T-cell (primary cell): Measurements from ENCODE around the gene COPZ2. TPM values are rescaled to one million over a fixed set of nuclear protein-coding genes. Genes with fewer than 3 reads are reported as not detected.
"Not testable (repeated sequence)": the region's sequence is repeated elsewhere in the genome, so short reads cannot be mapped to it uniquely, and the experiment has no call there.

Experiments used
- ATAC-seq, 4 experiments: fragments of 200-7000 bp in 3 of 4; fragments of 150-1000 bp in 1 of 4; cut with Tn5 transposase; replicated peaks in 1 of 4; 1 replicate in 3 of 4; 2 replicates in 1 of 4; pipeline ENCODE4 v1.10.0; 2021; ENCODE audit warnings: moderate library complexity in 3 of 4, mild to moderate bottlenecking in 2 of 4, moderate number of reproducible peaks in 1 of 4
- CTCF ChIA-PET, 2 donors: fragments of 300-600 bp; sonication (Branson Sonifier 250); formaldehyde crosslinking; loops; one replicate each; lab custom pipeline; 2022; ENCODE audit warnings: antibody characterized with exemption in 2 of 2; lab: Charles Lee
- POLR2A ChIA-PET, 2 donors: fragments of 300-600 bp; sonication (Branson Sonifier 250); formaldehyde crosslinking; loops; one replicate each; lab custom pipeline; 2022; ENCODE audit warnings: antibody characterized with exemption in 2 of 2; lab: Charles Lee
- DNase-seq, 35 experiments: peaks; one replicate each; pipeline versions ENCODE4 v3.0.0 to v3.0.0-alpha.2; 2013 to 2023
- H3K27ac ChIP-seq: one replicate; pipeline ENCODE4 v1.5.1; 2013; ENCODE audit warnings: low read length
- H3K27me3 ChIP-seq, 2 experiments: replicated peaks in 1 of 2; 1 replicate in 1 of 2; 2 replicates in 1 of 2; pipeline versions ENCODE4 v1.6.1 to v1.7.0; 2013; ENCODE audit warnings: low read length in 1 of 2, mixed read lengths in 1 of 2; ENCODE audit not compliant: control insufficient read depth in 2 of 2, insufficient read depth in 2 of 2; ENCODE audit errors: extremely low read depth in 1 of 2
- H3K36me3 ChIP-seq, 2 donors: 1 replicate in 1 of 2; 2 replicates in 1 of 2; pipeline versions ENCODE4 v1.6.1 to v1.7.0; 2013; ENCODE audit warnings: low read length in 1 of 2; ENCODE audit not compliant: control insufficient read depth in 2 of 2, insufficient read depth in 1 of 2; ENCODE audit errors: extremely low read depth in 1 of 2
- H3K4me1 ChIP-seq, 2 experiments: 1 replicate in 1 of 2; 2 replicates in 1 of 2; pipeline versions ENCODE4 v1.6.1 to v1.7.0; 2013; ENCODE audit warnings: low read length in 2 of 2, mixed read lengths in 1 of 2; ENCODE audit not compliant: insufficient read depth in 2 of 2, control insufficient read depth in 1 of 2; ENCODE audit errors: extremely low read depth in 1 of 2
- H3K4me3 ChIP-seq, 2 donors: 1 replicate in 1 of 2; 2 replicates in 1 of 2; pipeline versions ENCODE4 v1.5.1 to v1.7.0; 2013; ENCODE audit warnings: mild to moderate bottlenecking in 2 of 2, low read length in 1 of 2, moderate library complexity in 1 of 2; ENCODE audit not compliant: control insufficient read depth in 1 of 2; ENCODE audit errors: extremely low read depth in 1 of 2
- H3K9me3 ChIP-seq: 2 replicates; pipeline ENCODE4 v1.7.0; 2013
- H3K27ac Mint-ChIP-seq, 2 donors: one replicate each; pipeline ENCODE4 v1.8.0; 2020 to 2021; ENCODE audit warnings: mild to moderate bottlenecking in 2 of 2, mixed read lengths in 2 of 2
- H3K27me3 Mint-ChIP-seq, 2 donors: one replicate each; pipeline ENCODE4 v1.8.0; 2021 to 2022; ENCODE audit warnings: mixed read lengths in 2 of 2
- H3K36me3 Mint-ChIP-seq: one replicate; pipeline ENCODE4 v1.8.0; 2021; ENCODE audit warnings: mixed read lengths
- H3K4me1 Mint-ChIP-seq, 3 donors: one replicate each; pipeline ENCODE4 v1.8.0; 2020 to 2022; ENCODE audit warnings: mixed read lengths in 3 of 3, mild to moderate bottlenecking in 1 of 3
- H3K4me3 Mint-ChIP-seq, 3 donors: one replicate each; pipeline ENCODE4 v1.8.0; 2020 to 2022; ENCODE audit warnings: mild to moderate bottlenecking in 3 of 3, mixed read lengths in 3 of 3, moderate library complexity in 3 of 3
- H3K9me3 Mint-ChIP-seq, 3 donors: one replicate each; pipeline ENCODE4 v1.8.0; 2020 to 2022; ENCODE audit warnings: mixed read lengths in 3 of 3
- WGBS: methylation state at CpG from one replicate; pipeline ENCODE4 v1.1.5; 2013; ENCODE audit warnings: missing lambda C conversion rate; ENCODE audit not compliant: insufficient coverage; 5-methylcytosine and 5-hydroxymethylcytosine counted together
- total RNA-seq, 35 experiments: library from RNA in 6 of 35; stranded (reverse) in 6 of 35; fragments of 120-200 nt in 1 of 35; gene quantifications; one replicate each; pipeline versions ENCODE4 v1.2.1 to v1.2.4 and lab custom pipeline; 2013 to 2026

COPZ2 gene
- total RNA-seq, 5 donors from 2014 or later (not counting 1 experiment from before 2014, with no cell fraction given): 1.2 to 2.6 (median 1.9) TPM

- 100% methylated on average over 2 of the region's 5 CpGs for WGBS
- no peak for DNase-seq
- H3K4me1 ChIP-seq: peaks cover 20 to 38% of the 10 kb centered on the region in 2 experiments
- peaks cover 0 to 57% of the 10 kb centered on the region in 2 experiments for H3K27me3 ChIP-seq
- Mint-ChIP-seq H3K4me3 (no peak overlapping the region), H3K27ac (no peak overlapping the region), H3K36me3 (no peaks in the 10 kb centered on the region), H3K9me3 (no peaks in the 10 kb centered on the region), H3K27me3 (peaks cover 21 to 28% of the 10 kb centered on the region in 2 donors), H3K4me1 (peaks cover 32 to 36% (median 33%) of the 10 kb centered on the region in 3 donors)
- CTCF ChIA-PET: no interaction called here
- no peak overlapping the region for H3K4me3 ChIP-seq
- H3K27ac ChIP-seq: no peak overlapping the region
- no peaks in the 10 kb centered on the region for H3K9me3 ChIP-seq
- ATAC-seq: no peak
- POLR2A ChIA-PET: no interaction called here
- no peaks in the 10 kb centered on the region for H3K36me3 ChIP-seq
These were observed 15.7 kb downstream of the COPZ2 start for GRCh38 chr17:48021934-48022333.

- Mint-ChIP-seq H3K27ac (peak overlapping the region in 1 of 2 donors; percentile 63), H3K27me3 (peaks cover 31 to 32% of the 10 kb centered on the region in 2 donors)
- H3K9me3 Mint-ChIP-seq, DNase-seq, H3K4me3 Mint-ChIP-seq, H3K9me3 ChIP-seq, H3K36me3 ChIP-seq, ATAC-seq, H3K36me3 Mint-ChIP-seq, H3K27ac ChIP-seq, H3K4me1 Mint-ChIP-seq, H3K4me1 ChIP-seq, H3K4me3 ChIP-seq: not testable (repeated sequence)
- POLR2A ChIA-PET: interaction anchor here in 1 of 2 donors (0.6 kb wide), 1 partner anchor 127 kb away, joined by 3 read pairs; no protein-coding TSS in a partner anchor
- 97% methylated on average over 3 of the region's 4 CpGs for WGBS
- CTCF ChIA-PET: interaction anchor here in 1 of 2 donors (1.3 kb wide), 1 partner anchor 62 kb away, joined by 4 read pairs; no protein-coding TSS in a partner anchor
- H3K27me3 ChIP-seq: peaks cover 0 to 53% of the 10 kb centered on the region in 2 experiments
These were observed 19.8 kb downstream of the COPZ2 start for GRCh38 chr17:48017817-48018158.

GRCh38 chr17:48016112-48016511 lies 21.5 kb downstream of the COPZ2 start:
- H3K4me3 ChIP-seq: no peak overlapping the region
- Mint-ChIP-seq H3K4me3 (no peak overlapping the region), H3K27me3 (peaks cover 34 to 37% of the 10 kb centered on the region in 2 donors), H3K36me3 (no peaks in the 10 kb centered on the region), H3K27ac (no peak overlapping the region), H3K4me1 (peaks cover 16 to 21% (median 16%) of the 10 kb centered on the region in 3 donors), H3K9me3 (no peaks in the 10 kb centered on the region)
- DNase-seq: no peak
- peaks cover 0 to 54% of the 10 kb centered on the region in 2 experiments for H3K27me3 ChIP-seq
- 67% methylated on average over 2 of the region's 2 CpGs for WGBS
- H3K36me3 ChIP-seq: no peaks in the 10 kb centered on the region
- H3K9me3 ChIP-seq: no peaks in the 10 kb centered on the region
- peaks cover 6 to 16% of the 10 kb centered on the region in 2 experiments for H3K4me1 ChIP-seq
- no peak overlapping the region for H3K27ac ChIP-seq
- ChIA-PET POLR2A (no interaction called here), CTCF (no interaction called here)
- no peak for ATAC-seq

- ChIA-PET POLR2A (no interaction called here), CTCF (no interaction called here)
- Histone ChIP-seq H3K4me3 (no peak overlapping the region), H3K4me1 (peaks cover 6 to 16% of the 10 kb centered on the region in 2 experiments), H3K36me3 (no peaks in the 10 kb centered on the region), H3K27me3 (peaks cover 0 to 57% of the 10 kb centered on the region in 2 experiments), H3K9me3 (no peaks in the 10 kb centered on the region), H3K27ac (no peak overlapping the region)
- H3K27ac Mint-ChIP-seq: no peak overlapping the region
- H3K4me3 Mint-ChIP-seq: peak overlapping the region in 1 of 3 donors; percentile 6
- H3K27me3 Mint-ChIP-seq: peaks cover 34 to 45% of the 10 kb centered on the region in 2 donors
- DNase-seq: no peak
- H3K9me3 Mint-ChIP-seq: no peaks in the 10 kb centered on the region
- H3K36me3 Mint-ChIP-seq: no peaks in the 10 kb centered on the region
- WGBS: 65% methylated on average over 6 of the region's 8 CpGs
- peaks cover 16 to 21% (median 18%) of the 10 kb centered on the region in 3 donors for H3K4me1 Mint-ChIP-seq
- ATAC-seq: no peak
These were observed 22.9 kb downstream of the COPZ2 start for GRCh38 chr17:48014595-48015111.

GRCh38 chr17:48013876-48014594 lies 23.6 kb downstream of the COPZ2 start:
- POLR2A ChIA-PET: no interaction called here
- H3K9me3 ChIP-seq: no peaks in the 10 kb centered on the region

GRCh38 chr17:48012654-48013053 lies 24.9 kb downstream of the COPZ2 start:
- peaks cover 6 to 15% of the 10 kb centered on the region in 2 experiments for H3K4me1 ChIP-seq
- no peak overlapping the region for H3K4me3 ChIP-seq
- peak overlapping the region; percentile 59 to 77 (median 59) for H3K4me3 Mint-ChIP-seq
- H3K36me3 Mint-ChIP-seq: no peaks in the 10 kb centered on the region
- DNase-seq (no peak), ATAC-seq (peak in 1 of 4 experiments; percentile 11)
- CTCF ChIA-PET: interaction anchor here (0.5 to 1.7 kb wide), 5 partner anchors 34 to 104 kb away, joined by 3 to 6 read pairs (median 4); partner anchors contain the start of genes CDK5RAP3 (in 1 of the 2) and NFE2L1 (in 1 of the 2)
- H3K4me1 Mint-ChIP-seq: peaks cover 15 to 19% (median 18%) of the 10 kb centered on the region in 3 donors
- H3K27me3 ChIP-seq: peaks cover 0 to 60% of the 10 kb centered on the region in 2 experiments
- no peak overlapping the region for H3K27ac Mint-ChIP-seq
- no CpG with 5 or more reads among the region's 5 CpGs for WGBS
- H3K9me3 ChIP-seq: no peaks in the 10 kb centered on the region
- H3K27ac ChIP-seq: no peak overlapping the region
- H3K9me3 Mint-ChIP-seq: no peaks in the 10 kb centered on the region
- no peaks in the 10 kb centered on the region for H3K36me3 ChIP-seq
- H3K27me3 Mint-ChIP-seq: peaks cover 38 to 55% of the 10 kb centered on the region in 2 donors
- POLR2A ChIA-PET: no interaction called here

More at GRCh38 chr17:48013876-48014594, 23.6 kb downstream of the COPZ2 start:
- Histone ChIP-seq H3K27ac (no peak overlapping the region), H3K36me3 (no peaks in the 10 kb centered on the region), H3K4me1 (peaks cover 6 to 16% of the 10 kb centered on the region in 2 experiments), H3K4me3 (no peak overlapping the region), H3K27me3 (peaks cover 0 to 61% of the 10 kb centered on the region in 2 experiments)
- peaks cover 34 to 48% of the 10 kb centered on the region in 2 donors for H3K27me3 Mint-ChIP-seq
- no peaks in the 10 kb centered on the region for H3K9me3 Mint-ChIP-seq
- ATAC-seq (no peak), DNase-seq (no peak)
- CTCF ChIA-PET: interaction anchor here in 1 of 2 donors (1.0 kb wide), 1 partner anchor 43 kb away, joined by 3 read pairs; the partner anchor contains the start of gene CDK5RAP3
- whole genome bisulfite sequencing: 90% methylated on average over 4 of the region's 6 CpGs
- H3K4me1 Mint-ChIP-seq: peaks cover 16 to 21% (median 18%) of the 10 kb centered on the region in 3 donors
- no peak overlapping the region for H3K27ac Mint-ChIP-seq
- no peaks in the 10 kb centered on the region for H3K36me3 Mint-ChIP-seq
- no peak overlapping the region for H3K4me3 Mint-ChIP-seq
